ENCODE measurements around the gene PEX7.

Gene PEX7

DNA sequence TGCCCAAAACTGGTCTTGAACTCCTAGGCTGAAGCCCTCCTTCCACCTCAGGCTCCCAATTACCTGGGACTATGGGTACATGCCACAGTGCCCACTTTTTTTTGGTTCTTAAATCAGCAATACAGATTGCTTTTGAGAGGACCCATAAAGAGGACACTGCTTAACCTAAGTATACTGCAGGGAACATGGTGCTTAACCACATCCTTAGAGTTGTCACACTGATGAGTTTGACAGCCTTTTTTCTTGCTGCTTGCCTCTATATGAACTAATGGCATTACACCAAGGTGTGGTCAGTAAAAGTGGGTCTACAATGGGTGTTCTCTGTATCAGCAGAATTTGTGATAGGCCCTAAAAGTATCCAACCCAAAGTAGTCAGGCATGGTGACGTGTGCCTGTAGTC lies 92.6 kb downstream of the PEX7 start:
- Mint-ChIP-seq H3K36me3 (ENCODE audit: low read depth) (peaks cover 22% of the 10 kb centered on the region), H3K27ac (no peak overlapping the region), H3K27me3 (ENCODE audit: low read depth) (peaks cover 18% of the 10 kb centered on the region), H3K9me3 (no peaks in the 10 kb centered on the region), H3K4me3 (no peak overlapping the region), H3K4me1 (peaks cover under 1% of the 10 kb centered on the region)
- TF ChIP-seq CTCF (IDR thresholded peaks at IDR 0.05; ENCODE audit: unreplicated experiment in 3 of 3) = no peak

DNA sequence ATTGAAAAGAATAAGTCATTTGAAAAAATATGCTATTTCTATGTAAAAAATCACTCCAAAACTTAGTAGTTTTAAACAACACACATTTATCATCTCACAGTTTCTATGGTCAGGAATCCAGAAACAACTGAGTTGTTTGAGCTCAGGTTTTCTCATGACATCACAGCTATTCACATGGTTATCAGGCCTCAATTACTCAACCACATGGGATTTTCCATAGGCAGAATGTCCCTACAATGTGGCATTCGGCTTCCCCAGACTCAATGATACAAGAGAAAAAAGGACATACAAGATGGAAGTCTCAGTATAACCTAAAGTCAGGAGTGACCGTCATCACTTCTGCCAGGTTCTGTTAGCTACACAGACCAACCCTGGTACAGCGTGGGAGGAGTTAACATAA lies 96.3 kb downstream of the PEX7 start:
- TF ChIP-seq CTCF (IDR thresholded peaks at IDR 0.05; ENCODE audit: unreplicated experiment in 3 of 3) = no peak
- Mint-ChIP-seq H3K27ac (no peak overlapping the region), H3K9me3 (no peaks in the 10 kb centered on the region), H3K36me3 (ENCODE audit: low read depth) (peaks cover 13% of the 10 kb centered on the region), H3K4me1 (peaks cover 14% of the 10 kb centered on the region), H3K4me3 (peak overlapping the region in 2 of 3 experiments; percentile 1 to 4), H3K27me3 (ENCODE audit: low read depth) (peaks cover 53% of the 10 kb centered on the region)

DNA sequence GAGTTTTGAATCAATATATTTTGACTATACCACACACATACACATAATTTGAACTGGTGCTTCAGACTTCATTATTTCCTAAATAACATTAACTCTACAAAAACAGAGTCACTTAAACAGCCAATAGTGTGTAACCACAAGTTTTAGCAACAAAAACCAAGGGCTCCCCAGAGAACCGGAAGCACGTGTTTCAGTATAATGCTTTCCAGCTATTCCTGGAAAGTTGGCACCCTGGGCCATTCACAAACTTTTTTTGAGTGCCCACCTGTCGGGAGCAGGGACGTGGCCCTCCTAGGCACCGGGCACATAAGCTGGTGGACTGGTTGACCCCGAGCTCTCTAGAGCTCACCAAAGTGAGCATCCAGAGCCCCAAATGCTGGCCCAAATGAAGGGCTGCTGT lies 97.8 kb downstream of the PEX7 start:
- Mint-ChIP-seq H3K27ac (no peak overlapping the region), H3K4me3 (peak overlapping the region; percentile 85 to 88 (median 86)), H3K36me3 (ENCODE audit: low read depth) (peaks cover 13% of the 10 kb centered on the region), H3K27me3 (ENCODE audit: low read depth) (peaks cover 65% of the 10 kb centered on the region), H3K4me1 (peaks cover 14% of the 10 kb centered on the region), H3K9me3 (no peaks in the 10 kb centered on the region)
- no peak for TF ChIP-seq CTCF (IDR thresholded peaks at IDR 0.05; ENCODE audit: unreplicated experiment in 3 of 3)

DNA sequence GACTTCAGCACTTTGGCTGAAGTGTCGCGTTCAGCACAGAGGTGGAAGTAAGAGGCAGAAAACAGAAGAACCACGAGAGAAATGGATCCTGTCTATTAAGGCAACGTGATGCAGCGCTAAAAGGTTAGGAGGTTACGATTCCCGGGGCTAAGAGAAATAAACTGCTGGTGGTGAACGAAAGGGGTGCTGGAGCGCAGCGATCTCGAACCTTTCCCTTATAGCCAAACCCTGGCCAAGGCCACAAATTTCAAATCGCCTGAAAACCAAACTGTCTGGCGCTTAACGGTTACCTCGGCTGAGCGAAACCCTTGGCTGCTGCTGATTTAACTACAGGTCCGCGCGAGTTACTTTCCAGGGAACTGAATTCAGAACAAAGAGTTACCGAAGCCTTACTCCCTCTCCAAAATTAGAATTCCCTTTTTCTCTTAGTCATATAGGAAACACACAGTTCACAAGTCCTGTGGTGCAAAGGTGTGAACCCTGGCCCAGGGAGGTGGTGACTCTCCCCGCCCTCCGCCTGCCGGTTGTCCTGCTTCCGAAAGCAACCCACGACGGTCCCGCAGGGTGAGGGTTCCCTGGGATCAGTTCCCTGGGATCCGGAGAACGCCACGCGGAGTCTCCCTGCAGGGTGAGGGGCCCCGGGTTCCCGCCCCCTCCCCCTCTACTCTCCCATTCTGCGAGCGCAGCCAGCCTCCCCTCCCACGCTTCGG lies 98.4 kb downstream of the PEX7 start:
- H3K4me1 Mint-ChIP-seq = peaks cover 14% of the 10 kb centered on the region
- no peak overlapping the region for H3K27ac Mint-ChIP-seq
- no peak for TF ChIP-seq CTCF (IDR thresholded peaks at IDR 0.05; ENCODE audit: unreplicated experiment in 3 of 3)
- no peaks in the 10 kb centered on the region for H3K9me3 Mint-ChIP-seq
- H3K36me3 Mint-ChIP-seq (ENCODE audit: low read depth) = peaks cover 9% of the 10 kb centered on the region
- peaks cover 65% of the 10 kb centered on the region for H3K27me3 Mint-ChIP-seq (ENCODE audit: low read depth)
- H3K4me3 Mint-ChIP-seq = peak overlapping the region; percentile 85 to 88 (median 86)

DNA sequence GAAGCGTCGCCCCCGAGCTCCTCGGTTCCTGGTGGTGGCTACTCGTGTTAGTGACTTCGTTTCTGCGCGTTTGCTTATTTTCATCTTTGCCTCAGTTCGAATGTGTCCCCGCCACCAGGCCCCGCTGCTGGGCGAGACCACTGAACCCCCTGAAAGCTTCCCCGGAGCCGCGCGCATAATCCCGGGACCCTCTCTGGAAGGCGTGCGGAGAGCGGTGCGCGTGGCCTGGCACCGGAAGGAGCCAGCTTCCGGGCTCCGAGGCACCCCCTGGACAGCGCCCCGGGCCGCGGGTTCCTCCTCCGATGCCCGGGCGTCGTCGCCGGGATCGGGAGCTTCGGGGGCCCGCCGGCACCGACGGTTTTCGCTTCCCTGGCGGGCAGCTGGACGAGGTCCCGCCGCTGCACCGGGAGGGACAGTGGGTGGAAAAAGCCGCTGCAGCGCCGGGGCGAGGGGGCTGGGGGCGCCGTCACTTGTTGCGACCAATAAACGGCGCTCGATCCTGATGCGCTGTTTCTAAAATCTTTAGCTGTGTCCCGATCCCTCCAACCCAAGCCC lies 99.1 kb downstream of the PEX7 start:
- peaks cover 8% of the 10 kb centered on the region for H3K36me3 Mint-ChIP-seq (ENCODE audit: low read depth)
- peaks cover 65% of the 10 kb centered on the region for H3K27me3 Mint-ChIP-seq (ENCODE audit: low read depth)
- H3K4me3 Mint-ChIP-seq = peak overlapping the region; percentile 85 to 88 (median 86)
- H3K27ac Mint-ChIP-seq = no peak overlapping the region
- no peak for TF ChIP-seq CTCF (IDR thresholded peaks at IDR 0.05; ENCODE audit: unreplicated experiment in 3 of 3)
- H3K9me3 Mint-ChIP-seq = no peaks in the 10 kb centered on the region
- peaks cover 14% of the 10 kb centered on the region for H3K4me1 Mint-ChIP-seq

All from nephron (organoid).